Endothelial cell of umbilical vein (primary cell): ENCODE results near the gene UBFD1. TPM values are rescaled to one million over a fixed set of nuclear protein-coding genes. Genes with fewer than 3 reads are reported as not detected.

Experiments
- BruUV-seq: library from RNA; stranded (reverse); fragments of 400-500 nt; replicated peaks from 2 replicates; lab custom pipeline; 2021; lab: Mats Ljungman, UMichigan
- CTCF ChIA-PET: fragments of 300-600, 350-600 bp; sonication (Branson Sonifier 250); formaldehyde crosslinking; loops from one replicate; lab custom pipeline; 2021; ENCODE audit warnings: antibody characterized with exemption, inconsistent platforms; lab: Charles Lee
- POLR2A ChIA-PET: fragments of 300-600, 350-600 bp; sonication (Branson Sonifier 250); formaldehyde crosslinking; loops from one replicate; lab custom pipeline; 2021; ENCODE audit warnings: antibody characterized with exemption, inconsistent platforms; lab: Charles Lee
- DNase-seq: peaks from one replicate; pipeline ENCODE4 v3.0.0-alpha.2; 2011; ENCODE audit warnings: low read depth, low spot score
- FAIRE-seq: peaks from 2 replicates; lab custom pipeline; 2011; peaks lifted over from hg19 to GRCh38; lab: Jason Lieb, UNC
- H2AFZ ChIP-seq: 2 replicates; pipeline ENCODE4 v1.6.0; 2012; ENCODE audit warnings: low read depth, low read length, control low read depth, inconsistent platforms
- H3K27ac ChIP-seq: 2 replicates; pipeline ENCODE4 v1.5.1; 2011; ENCODE audit warnings: low read depth, mild to moderate bottlenecking, control low read depth, low read length, moderate library complexity; ENCODE audit not compliant: insufficient read depth
- H3K27me3 ChIP-seq, 2 experiments: 2 replicates each; pipeline versions ENCODE4 v1.6.0 to v1.6.1; 2011; ENCODE audit warnings: low read length in 2 of 2, mixed read lengths in 1 of 2; ENCODE audit not compliant: control insufficient read depth in 2 of 2, insufficient read depth in 2 of 2
- H3K36me3 ChIP-seq, 2 experiments: 2 replicates in 1 of 2; 3 replicates in 1 of 2; pipeline ENCODE4 v1.5.1; 2011; ENCODE audit warnings: low read length in 2 of 2, mild to moderate bottlenecking in 1 of 2, moderate library complexity in 1 of 2; ENCODE audit not compliant: control insufficient read depth in 2 of 2, insufficient read depth in 2 of 2; ENCODE audit errors: extremely low read depth in 1 of 2
- H3K4me1 ChIP-seq: 3 replicates; pipeline ENCODE4 v1.5.1; 2011; ENCODE audit warnings: mild to moderate bottlenecking, low read length; ENCODE audit not compliant: control insufficient read depth, insufficient read depth; ENCODE audit errors: extremely low read depth
- H3K4me2 ChIP-seq: 2 replicates; pipeline ENCODE4 v1.6.1; 2011; ENCODE audit warnings: low read length, control low read depth, mixed read lengths; ENCODE audit not compliant: insufficient read depth
- H3K4me3 ChIP-seq, 3 experiments: fragments of 200-600 bp in 1 of 3; sonication (generic), shearing (Covaris generic) in 1 of 3; replicated peaks in 1 of 3; 2 replicates each; pipeline ENCODE4 v1.5.1; 2011 to 2016; ENCODE audit warnings: control low read depth in 3 of 3, low read length in 3 of 3, mild to moderate bottlenecking in 2 of 3, inconsistent platforms in 1 of 3, low read depth in 1 of 3, moderate library complexity in 1 of 3; ENCODE audit not compliant: insufficient read depth in 1 of 3
- H3K79me2 ChIP-seq: 2 replicates; pipeline ENCODE4 v1.6.0; 2012; ENCODE audit warnings: low read length, inconsistent platforms; ENCODE audit not compliant: control insufficient read depth, insufficient read depth
- H3K9ac ChIP-seq: replicated peaks from 2 replicates; pipeline ENCODE3; 2011; ENCODE audit warnings: low read length, control low read depth; ENCODE audit not compliant: insufficient read depth; ENCODE audit errors: extremely low read depth
- H3K9me1 ChIP-seq: replicated peaks from 3 replicates; pipeline ENCODE4 v1.6.0; 2011; ENCODE audit warnings: mild to moderate bottlenecking, low read length; ENCODE audit not compliant: control insufficient read depth, insufficient read depth; ENCODE audit errors: extremely low read depth
- H3K9me3 ChIP-seq: replicated peaks from 2 replicates; pipeline ENCODE4 v1.5.1; 2012; ENCODE audit warnings: low read length, inconsistent platforms; ENCODE audit not compliant: control insufficient read depth, insufficient read depth
- H4K20me1 ChIP-seq: replicated peaks from 2 replicates; pipeline ENCODE3; 2011; ENCODE audit warnings: mild to moderate bottlenecking, low read length; ENCODE audit not compliant: control insufficient read depth, insufficient read depth; ENCODE audit errors: extremely low read depth
- CTCF ChIP-seq, 2 donors: IDR thresholded peaks; 1 replicate in 1 of 2; 2 replicates in 1 of 2; pipeline ENCODE4 v1.5.1; 2011; ENCODE audit warnings: low read length in 2 of 2, mild to moderate bottlenecking in 2 of 2, moderate library complexity in 2 of 2, control low read depth in 1 of 2, inconsistent platforms in 1 of 2, low read depth in 1 of 2; ENCODE audit not compliant: insufficient read depth in 1 of 2; ENCODE audit errors: extremely low read depth in 1 of 2
- EZH2 ChIP-seq: IDR thresholded peaks from 2 replicates; pipeline ENCODE4 v1.6.1; 2012; ENCODE audit warnings: borderline replicate concordance, low read depth, mild to moderate bottlenecking, moderate library complexity, low read length, inconsistent platforms; ENCODE audit not compliant: severe bottlenecking
- FOS ChIP-seq: IDR thresholded peaks from 2 replicates; pipeline ENCODE4 v1.6.1; 2011; ENCODE audit warnings: mild to moderate bottlenecking, low read length, moderate library complexity, borderline replicate concordance; ENCODE audit not compliant: insufficient read depth
- GATA2 ChIP-seq: IDR thresholded peaks from 2 replicates; pipeline ENCODE4 v1.7.0; 2011; ENCODE audit warnings: low read depth, mild to moderate bottlenecking, moderate library complexity, mixed read lengths, low read length; ENCODE audit not compliant: insufficient read length, insufficient read depth
- JUN ChIP-seq: IDR thresholded peaks from 2 replicates; pipeline ENCODE4 v1.6.1; 2011; ENCODE audit warnings: borderline replicate concordance, low read depth; ENCODE audit not compliant: insufficient read length, insufficient read depth
- MAX ChIP-seq: IDR thresholded peaks from 2 replicates; pipeline ENCODE4 v1.6.1; 2011; ENCODE audit not compliant: insufficient read depth, insufficient read length
- MYC ChIP-seq: IDR thresholded peaks from one replicate; pipeline ENCODE4 v1.6.1; 2011; ENCODE audit warnings: mild to moderate bottlenecking, low read depth, low read length
- POLR2A ChIP-seq: IDR thresholded peaks from 2 replicates; pipeline ENCODE4 v1.6.1; 2012; ENCODE audit warnings: low read depth, mild to moderate bottlenecking, control low read depth, low read length
- POLR2AphosphoS5 ChIP-seq: IDR thresholded peaks from 2 replicates; pipeline ENCODE4 v1.6.1; 2012; ENCODE audit warnings: low read depth, mild to moderate bottlenecking, control low read depth, low read length, moderate library complexity; ENCODE audit not compliant: insufficient read depth
- dilution Hi-C: fragments of 300-500 bp; cut with MboI; formaldehyde crosslinking; loops from one replicate; pipeline ENCODE4 v1.15.0; 2019; ENCODE audit warnings: low sequenced_read_pairs; ENCODE audit not compliant: extremely low pct_ligation_motif_present
- intact Hi-C: fragments of 100-400 bp; cut with micrococcal nuclease; formaldehyde crosslinking; loops from one replicate; pipeline ENCODE4 v1.10.0; 2022
- polyA plus RNA-seq, 4 experiments: library from polyadenylated mRNA; depleted of rRNA in 3 of 4; stranded (reverse) in 3 of 4; unstranded in 1 of 4; fragments of >200 nt; gene quantifications; 2 replicates each; pipeline versions ENCODE4 v1.2.1 to v1.2.3, GENCODE V29; 2011 to 2012; ENCODE audit warnings: missing spikeins in 1 of 4
- total RNA-seq: library from RNA; stranded (reverse); gene quantifications from 2 replicates; pipeline ENCODE4 v1.2.3, GENCODE V29; 2021

UBFD1 gene
- total and polyA plus RNA-seq, 2 donors (not counting 3 experiments of a cell fraction or from before 2014, with no cell fraction given), result 50.0 to 69.9 TPM

- Histone ChIP-seq H3K9me3 (no peaks in the 10 kb centered on the region), H3K4me2 (no peak overlapping the region), H4K20me1 (no peaks in the 10 kb centered on the region), H3K27me3 (no peaks in the 10 kb centered on the region), H3K36me3 (no peaks in the 10 kb centered on the region), H3K9ac (no peak overlapping the region), H3K27ac (no peak overlapping the region), H3K4me1 (no peaks in the 10 kb centered on the region), H2AFZ (no peak overlapping the region), H3K9me1 (no peaks in the 10 kb centered on the region), H3K79me2 (peaks cover 29% of the 10 kb centered on the region), H3K4me3 (no peak overlapping the region)
- no peak for FAIRE-seq
- intact Hi-C loops (no loop called here), dilution Hi-C loops (no loop called here)
- no TSS peak for BruUV-seq
- ChIA-PET CTCF (no interaction called here), POLR2A (no interaction called here)
- no peak for TF ChIP-seq FOS
- TF ChIP-seq JUN, result no peak
- TF ChIP-seq MYC, result no peak
- no peak for TF ChIP-seq EZH2
- no peak for TF ChIP-seq POLR2A
- no peak for TF ChIP-seq GATA2
- no peak for TF ChIP-seq CTCF (IDR thresholded peaks at IDR 0.05; ENCODE audit: extremely low read depth in 1 of 2, insufficient read depth in 1 of 2, low read depth in 1 of 2, low read length in 2 of 2)
- no peak for TF ChIP-seq POLR2AphosphoS5
- no peak for TF ChIP-seq MAX
- no peak for DNase-seq
These were observed 45.8 kb upstream of the UBFD1 start for GRCh38 chr16:23511731-23512130.
